Astrocyte (in vitro differentiated cells and primary cell): ENCODE results near the gene RNU1-1.
"Not testable (repeated sequence)": the region's sequence is repeated elsewhere in the genome, so short reads cannot be mapped to it uniquely, and the experiment has no call there.

ENCODE experiments used
- EZH2 ChIP-seq: IDR thresholded peaks from 2 replicates; pipeline ENCODE4 v1.6.1; 2012; ENCODE audit warnings: mild to moderate bottlenecking, low read length, inconsistent platforms; ENCODE audit not compliant: insufficient read depth
- TF ChIP-seq, protein P1 (sequence below): IDR thresholded peaks from 2 replicates; pipeline ENCODE4 v1.5.1; 2011; ENCODE audit warnings: low read depth, mild to moderate bottlenecking, inconsistent platforms, low read length, moderate library complexity; ENCODE audit not compliant: insufficient read depth

DNA sequence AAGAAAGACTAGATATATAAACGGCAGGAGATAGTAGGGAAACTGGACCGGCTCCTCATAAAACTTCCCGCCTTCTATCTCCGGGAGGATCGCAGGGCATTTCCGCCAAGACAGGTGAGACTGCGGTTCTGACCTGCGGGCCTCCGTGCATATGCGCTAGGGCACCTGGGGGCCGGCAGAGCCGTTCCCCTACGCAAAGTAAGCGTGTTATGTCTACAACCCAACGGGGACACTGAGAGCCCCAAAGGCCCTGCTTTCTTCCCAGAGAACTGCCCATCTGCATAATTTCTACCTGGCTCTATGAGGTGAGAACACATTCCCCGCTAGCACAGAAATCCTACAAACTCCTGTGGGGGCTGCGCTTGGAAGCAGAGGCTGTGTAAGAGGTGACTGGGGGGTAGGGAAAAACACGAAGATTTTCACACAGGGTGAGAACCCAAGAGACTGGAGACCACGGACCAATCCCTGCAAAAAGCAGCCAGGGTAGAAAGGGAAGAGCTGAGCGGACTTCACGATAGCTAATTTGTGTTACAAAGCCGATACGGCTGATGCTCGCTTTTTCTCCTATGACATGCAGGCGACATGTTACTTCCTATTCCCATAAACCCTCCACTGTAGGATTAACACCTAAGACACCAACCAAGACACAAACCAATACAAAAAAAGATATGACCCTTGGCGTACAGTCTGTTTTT, 526 bp downstream of the RNU1-1 start:
- TF ChIP-seq EZH2, result not testable (repeated sequence)
- TF ChIP-seq, protein P1, sequence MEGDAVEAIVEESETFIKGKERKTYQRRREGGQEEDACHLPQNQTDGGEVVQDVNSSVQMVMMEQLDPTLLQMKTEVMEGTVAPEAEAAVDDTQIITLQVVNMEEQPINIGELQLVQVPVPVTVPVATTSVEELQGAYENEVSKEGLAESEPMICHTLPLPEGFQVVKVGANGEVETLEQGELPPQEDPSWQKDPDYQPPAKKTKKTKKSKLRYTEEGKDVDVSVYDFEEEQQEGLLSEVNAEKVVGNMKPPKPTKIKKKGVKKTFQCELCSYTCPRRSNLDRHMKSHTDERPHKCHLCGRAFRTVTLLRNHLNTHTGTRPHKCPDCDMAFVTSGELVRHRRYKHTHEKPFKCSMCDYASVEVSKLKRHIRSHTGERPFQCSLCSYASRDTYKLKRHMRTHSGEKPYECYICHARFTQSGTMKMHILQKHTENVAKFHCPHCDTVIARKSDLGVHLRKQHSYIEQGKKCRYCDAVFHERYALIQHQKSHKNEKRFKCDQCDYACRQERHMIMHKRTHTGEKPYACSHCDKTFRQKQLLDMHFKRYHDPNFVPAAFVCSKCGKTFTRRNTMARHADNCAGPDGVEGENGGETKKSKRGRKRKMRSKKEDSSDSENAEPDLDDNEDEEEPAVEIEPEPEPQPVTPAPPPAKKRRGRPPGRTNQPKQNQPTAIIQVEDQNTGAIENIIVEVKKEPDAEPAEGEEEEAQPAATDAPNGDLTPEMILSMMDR, result not testable (repeated sequence)
